Neutrophil (primary cell): ENCODE data around the gene CPOX.

Source experiments
- H3K27ac ChIP-seq: fragments of 200-600 bp; sonication (generic); 2 replicates; pipeline ENCODE4 v1.5.1; 2016; ENCODE audit warnings: mild to moderate bottlenecking, moderate library complexity
- H3K27me3 ChIP-seq: fragments of 200-600 bp; sonication (generic); 2 replicates; pipeline ENCODE4 v1.6.0; 2016; ENCODE audit warnings: mild to moderate bottlenecking
- H3K36me3 ChIP-seq: fragments of 200-600 bp; sonication (generic); 2 replicates; pipeline ENCODE4 v1.5.1; 2017
- H3K4me1 ChIP-seq, 2 experiments: fragments of 200-600 bp in 1 of 2; sonication (generic) in 1 of 2; 1 replicate in 1 of 2; 2 replicates in 1 of 2; pipeline versions ENCODE4 v1.5.1 to v1.6.1; 2013 to 2016; ENCODE audit warnings: low read depth in 1 of 2, low read length in 1 of 2, mild to moderate bottlenecking in 1 of 2, moderate library complexity in 1 of 2; ENCODE audit not compliant: control insufficient read depth in 1 of 2, insufficient read depth in 1 of 2
- H3K4me3 ChIP-seq, 2 experiments: fragments of 200-600 bp in 1 of 2; sonication (generic) in 1 of 2; 1 replicate in 1 of 2; 2 replicates in 1 of 2; pipeline ENCODE4 v1.5.1; 2013 to 2016; ENCODE audit warnings: low read depth in 1 of 2, low read length in 1 of 2, mild to moderate bottlenecking in 1 of 2, moderate library complexity in 1 of 2
- H3K9me3 ChIP-seq: fragments of 200-600 bp; sonication (generic); 2 replicates; pipeline ENCODE4 v1.5.1; 2016
- TF ChIP-seq, protein P1 (sequence below): fragments of 200-600 bp; sonication (generic); IDR thresholded peaks from 2 replicates; pipeline ENCODE4 v1.5.1; 2016; ENCODE audit warnings: antibody characterized with exemption

CPOX gene

DNA sequence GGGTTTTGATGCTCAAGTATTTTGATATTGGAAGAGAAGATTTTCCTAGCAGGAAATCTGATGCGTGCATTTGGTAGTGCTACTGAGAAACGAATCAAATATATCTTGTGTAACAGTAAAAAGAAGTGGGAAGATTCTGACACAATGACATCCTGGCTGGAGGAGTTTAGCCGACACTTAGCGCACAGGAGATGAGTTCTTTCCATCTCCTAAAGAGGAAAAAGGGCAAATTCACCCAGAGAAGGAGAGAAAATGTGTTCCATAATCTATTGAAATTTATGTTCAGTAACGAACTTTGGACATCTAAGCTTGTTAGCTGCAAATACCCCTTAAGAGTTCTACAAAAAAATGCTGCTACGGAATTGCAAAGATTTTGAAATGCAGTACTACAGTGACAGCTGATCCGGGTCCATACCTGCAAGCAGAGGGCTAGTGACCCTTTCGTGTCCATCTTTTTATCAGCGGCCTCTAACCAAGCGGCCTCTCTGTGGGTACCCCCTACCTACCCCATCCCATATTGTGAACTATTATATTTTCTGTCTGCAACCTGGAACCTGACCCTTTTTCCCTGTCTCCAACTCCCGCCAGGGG is 971 bp downstream of the CPOX start:
- Histone ChIP-seq H3K27ac (no peak overlapping the region), H3K4me1 (peaks cover 16 to 19% of the 10 kb centered on the region in 2 experiments), H3K36me3 (peaks cover 8% of the 10 kb centered on the region), H3K9me3 (no peaks in the 10 kb centered on the region), H3K27me3 (peaks cover 8% of the 10 kb centered on the region), H3K4me3 (peak overlapping the region; percentile 75 to 79)
- TF ChIP-seq, protein P1, sequence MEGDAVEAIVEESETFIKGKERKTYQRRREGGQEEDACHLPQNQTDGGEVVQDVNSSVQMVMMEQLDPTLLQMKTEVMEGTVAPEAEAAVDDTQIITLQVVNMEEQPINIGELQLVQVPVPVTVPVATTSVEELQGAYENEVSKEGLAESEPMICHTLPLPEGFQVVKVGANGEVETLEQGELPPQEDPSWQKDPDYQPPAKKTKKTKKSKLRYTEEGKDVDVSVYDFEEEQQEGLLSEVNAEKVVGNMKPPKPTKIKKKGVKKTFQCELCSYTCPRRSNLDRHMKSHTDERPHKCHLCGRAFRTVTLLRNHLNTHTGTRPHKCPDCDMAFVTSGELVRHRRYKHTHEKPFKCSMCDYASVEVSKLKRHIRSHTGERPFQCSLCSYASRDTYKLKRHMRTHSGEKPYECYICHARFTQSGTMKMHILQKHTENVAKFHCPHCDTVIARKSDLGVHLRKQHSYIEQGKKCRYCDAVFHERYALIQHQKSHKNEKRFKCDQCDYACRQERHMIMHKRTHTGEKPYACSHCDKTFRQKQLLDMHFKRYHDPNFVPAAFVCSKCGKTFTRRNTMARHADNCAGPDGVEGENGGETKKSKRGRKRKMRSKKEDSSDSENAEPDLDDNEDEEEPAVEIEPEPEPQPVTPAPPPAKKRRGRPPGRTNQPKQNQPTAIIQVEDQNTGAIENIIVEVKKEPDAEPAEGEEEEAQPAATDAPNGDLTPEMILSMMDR, result no peak

- Histone ChIP-seq H3K4me1 (peaks cover 16 to 18% of the 10 kb centered on the region in 2 experiments), H3K4me3 (no peak overlapping the region), H3K36me3 (peaks cover 18% of the 10 kb centered on the region), H3K27me3 (peaks cover 8% of the 10 kb centered on the region), H3K27ac (no peak overlapping the region), H3K9me3 (no peaks in the 10 kb centered on the region)
- TF ChIP-seq, protein P1, result no peak
Measured at GRCh38 chr3:98589331-98590036, 3.9 kb downstream of the CPOX start.

DNA sequence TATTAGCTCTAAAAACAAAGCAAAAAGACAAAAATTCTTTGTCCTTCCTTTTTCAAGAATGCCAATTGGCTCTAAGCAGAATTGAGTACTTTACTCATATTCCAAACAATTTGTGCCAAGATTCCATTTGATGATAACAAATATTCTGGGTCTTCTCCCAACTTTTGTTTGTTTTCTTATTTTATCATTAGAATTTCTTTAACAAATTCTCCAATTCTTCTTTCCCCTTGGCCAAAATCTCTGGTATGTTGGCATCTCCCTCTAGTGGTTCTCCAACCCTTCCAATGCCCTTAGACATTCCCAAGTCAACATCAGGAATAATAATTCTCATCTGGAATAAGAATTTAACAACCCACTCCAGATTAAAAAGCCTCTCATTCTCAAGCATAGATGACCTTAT is 5.3 kb downstream of the CPOX start:
- TF ChIP-seq, protein P1, result no peak
- H3K36me3 ChIP-seq, result peaks cover 19% of the 10 kb centered on the region

GRCh38 chr3:98587654-98588053 is 5.8 kb downstream of the CPOX start:
- TF ChIP-seq, protein P1, result no peak
- Histone ChIP-seq H3K27ac (no peak overlapping the region), H3K9me3 (no peaks in the 10 kb centered on the region), H3K4me1 (peaks cover 5 to 6% of the 10 kb centered on the region in 2 experiments), H3K36me3 (peaks cover 19% of the 10 kb centered on the region), H3K27me3 (peaks cover 4% of the 10 kb centered on the region), H3K4me3 (no peak overlapping the region)

More for the DNA sequence above, 5.3 kb downstream of the CPOX start:
- peaks cover 8% of the 10 kb centered on the region for H3K27me3 ChIP-seq
- peaks cover 9 to 10% of the 10 kb centered on the region in 2 experiments for H3K4me1 ChIP-seq
- H3K9me3 ChIP-seq, result no peaks in the 10 kb centered on the region
- H3K4me3 ChIP-seq, result no peak overlapping the region
- H3K27ac ChIP-seq, result no peak overlapping the region

- TF ChIP-seq, protein P1, result no peak
- Histone ChIP-seq H3K36me3 (peaks cover 29% of the 10 kb centered on the region), H3K4me3 (no peak overlapping the region), H3K9me3 (no peaks in the 10 kb centered on the region), H3K4me1 (no peaks in the 10 kb centered on the region), H3K27me3 (no peaks in the 10 kb centered on the region), H3K27ac (no peak overlapping the region)
Measured at GRCh38 chr3:98584547-98584946, 8.9 kb downstream of the CPOX start.
